ENCODE data around the gene CFAP61. TPM values are rescaled to one million over a fixed set of nuclear protein-coding genes. Genes with fewer than 3 reads are reported as not detected.

The CFAP61 gene
- total RNA-seq, 5 donors from 2014 or later (not counting 1 experiment from before 2014, with no cell fraction given) = not detected

- Histone ChIP-seq H3K27me3 (replicated peaks in 1 of 2; ENCODE audit: control insufficient read depth in 2 of 2, extremely low read depth in 1 of 2, insufficient read depth in 2 of 2, low read length in 1 of 2) (peaks cover 0 to 6% of the 10 kb centered on the region in 2 experiments), H3K4me3 (ENCODE audit: control insufficient read depth in 1 of 2, extremely low read depth in 1 of 2, low read length in 1 of 2) (no peak overlapping the region), H3K4me1 (ENCODE audit: control insufficient read depth in 1 of 2, extremely low read depth in 1 of 2, insufficient read depth in 2 of 2, low read length in 2 of 2) (no peaks in the 10 kb centered on the region), H3K36me3 (ENCODE audit: control insufficient read depth in 2 of 2, extremely low read depth in 1 of 2, insufficient read depth in 1 of 2, low read length in 1 of 2) (no peaks in the 10 kb centered on the region), H3K9me3 (no peaks in the 10 kb centered on the region), H3K27ac (ENCODE audit: low read length) (no peak overlapping the region)
- H3K4me3 Mint-ChIP-seq = no peak overlapping the region
- DNase-seq (no peak), ATAC-seq (replicated peaks in 1 of 4) (no peak)
- no peaks in the 10 kb centered on the region for H3K4me1 Mint-ChIP-seq
- POLR2A ChIA-PET = no interaction called here
- H3K27ac Mint-ChIP-seq = no peak overlapping the region
- 70% methylated on average over 8 of the region's 10 CpGs for WGBS (ENCODE audit: insufficient coverage)
- no peaks in the 10 kb centered on the region for H3K9me3 Mint-ChIP-seq
- peaks cover 8 to 10% of the 10 kb centered on the region in 2 donors for H3K27me3 Mint-ChIP-seq
- H3K36me3 Mint-ChIP-seq = no peaks in the 10 kb centered on the region
- CTCF ChIA-PET = no interaction called here
Measured at GRCh38 chr20:20070871-20071726, 18.8 kb downstream of the CFAP61 start.

- Histone ChIP-seq H3K27ac (ENCODE audit: low read length) (no peak overlapping the region), H3K36me3 (ENCODE audit: control insufficient read depth in 2 of 2, extremely low read depth in 1 of 2, insufficient read depth in 1 of 2, low read length in 1 of 2) (no peaks in the 10 kb centered on the region), H3K4me3 (ENCODE audit: control insufficient read depth in 1 of 2, extremely low read depth in 1 of 2, low read length in 1 of 2) (no peak overlapping the region), H3K27me3 (replicated peaks in 1 of 2; ENCODE audit: control insufficient read depth in 2 of 2, extremely low read depth in 1 of 2, insufficient read depth in 2 of 2, low read length in 1 of 2) (peaks cover 0 to 4% of the 10 kb centered on the region in 2 experiments), H3K4me1 (ENCODE audit: control insufficient read depth in 1 of 2, extremely low read depth in 1 of 2, insufficient read depth in 2 of 2, low read length in 2 of 2) (no peaks in the 10 kb centered on the region), H3K9me3 (no peaks in the 10 kb centered on the region)
- CTCF ChIA-PET = no interaction called here
- H3K4me1 Mint-ChIP-seq = no peaks in the 10 kb centered on the region
- H3K4me3 Mint-ChIP-seq = no peak overlapping the region
- no peaks in the 10 kb centered on the region for H3K36me3 Mint-ChIP-seq
- H3K9me3 Mint-ChIP-seq = no peaks in the 10 kb centered on the region
- ATAC-seq (replicated peaks in 1 of 4) (no peak), DNase-seq (no peak)
- POLR2A ChIA-PET = no interaction called here
- 70% methylated on average over 7 of the region's 15 CpGs for WGBS (ENCODE audit: insufficient coverage)
- no peak overlapping the region for H3K27ac Mint-ChIP-seq
- peaks cover 5 to 12% of the 10 kb centered on the region in 2 donors for H3K27me3 Mint-ChIP-seq
Measured at GRCh38 chr20:20073801-20074371, 21.6 kb downstream of the CFAP61 start.

GRCh38 chr20:20075032-20075431 is 22.7 kb downstream of the CFAP61 start:
- H3K4me3 Mint-ChIP-seq = no peak overlapping the region
- ChIA-PET CTCF (interaction anchor here (0.6 kb wide), 2 partner anchors 305 to 1307 kb away, joined by 3 read pairs; no protein-coding TSS in a partner anchor), POLR2A (no interaction called here)
- H3K4me1 ChIP-seq (ENCODE audit: control insufficient read depth in 1 of 2, extremely low read depth in 1 of 2, insufficient read depth in 2 of 2, low read length in 2 of 2) = no peaks in the 10 kb centered on the region
- no peaks in the 10 kb centered on the region for H3K36me3 ChIP-seq (ENCODE audit: control insufficient read depth in 2 of 2, extremely low read depth in 1 of 2, insufficient read depth in 1 of 2, low read length in 1 of 2)
- no peaks in the 10 kb centered on the region for H3K9me3 ChIP-seq
- WGBS (ENCODE audit: insufficient coverage) = 82% methylated on average over 2 of the region's 4 CpGs
- H3K4me1 Mint-ChIP-seq = no peaks in the 10 kb centered on the region
- no peak overlapping the region for H3K4me3 ChIP-seq (ENCODE audit: control insufficient read depth in 1 of 2, extremely low read depth in 1 of 2, low read length in 1 of 2)
- no peak overlapping the region for H3K27ac ChIP-seq (ENCODE audit: low read length)
- ATAC-seq (replicated peaks in 1 of 4) (no peak), DNase-seq (no peak)
- H3K27ac Mint-ChIP-seq = no peak overlapping the region
- no peaks in the 10 kb centered on the region for H3K36me3 Mint-ChIP-seq
- no peaks in the 10 kb centered on the region for H3K9me3 Mint-ChIP-seq
- peaks cover 0 to 4% of the 10 kb centered on the region in 2 experiments for H3K27me3 ChIP-seq (replicated peaks in 1 of 2; ENCODE audit: control insufficient read depth in 2 of 2, extremely low read depth in 1 of 2, insufficient read depth in 2 of 2, low read length in 1 of 2)
- H3K27me3 Mint-ChIP-seq = peaks cover 5 to 14% of the 10 kb centered on the region in 2 donors

- H3K27ac Mint-ChIP-seq = no peak overlapping the region
- no peak for DNase-seq
- WGBS (ENCODE audit: insufficient coverage) = 100% methylated on average over 3 of the region's 9 CpGs
- H3K27ac ChIP-seq (ENCODE audit: low read length) = no peak overlapping the region
- no peak overlapping the region for H3K4me3 ChIP-seq (ENCODE audit: control insufficient read depth in 1 of 2, extremely low read depth in 1 of 2, low read length in 1 of 2)
- H3K36me3 Mint-ChIP-seq = no peaks in the 10 kb centered on the region
- H3K4me1 Mint-ChIP-seq = no peaks in the 10 kb centered on the region
- ATAC-seq (replicated peaks in 1 of 4) = no peak
- POLR2A ChIA-PET = no interaction called here
- H3K4me3 Mint-ChIP-seq = no peak overlapping the region
- peaks cover 6 to 14% of the 10 kb centered on the region in 2 donors for H3K27me3 Mint-ChIP-seq
- no peaks in the 10 kb centered on the region for H3K4me1 ChIP-seq (ENCODE audit: control insufficient read depth in 1 of 2, extremely low read depth in 1 of 2, insufficient read depth in 2 of 2, low read length in 2 of 2)
- no peaks in the 10 kb centered on the region for H3K9me3 Mint-ChIP-seq
- CTCF ChIA-PET = no interaction called here
- H3K27me3 ChIP-seq (replicated peaks in 1 of 2; ENCODE audit: control insufficient read depth in 2 of 2, extremely low read depth in 1 of 2, insufficient read depth in 2 of 2, low read length in 1 of 2) = peaks cover 0 to 4% of the 10 kb centered on the region in 2 experiments
- H3K36me3 ChIP-seq (ENCODE audit: control insufficient read depth in 2 of 2, extremely low read depth in 1 of 2, insufficient read depth in 1 of 2, low read length in 1 of 2) = no peaks in the 10 kb centered on the region
- H3K9me3 ChIP-seq = no peaks in the 10 kb centered on the region
Measured at GRCh38 chr20:20076297-20077065, 24.1 kb downstream of the CFAP61 start.

GRCh38 chr20:20078041-20078440 is 25.7 kb downstream of the CFAP61 start:
- no peak overlapping the region for H3K27ac ChIP-seq (ENCODE audit: low read length)
- ATAC-seq (replicated peaks in 1 of 4) (no peak), DNase-seq (no peak)
- no peak overlapping the region for H3K4me3 ChIP-seq (ENCODE audit: control insufficient read depth in 1 of 2, extremely low read depth in 1 of 2, low read length in 1 of 2)
- Mint-ChIP-seq H3K36me3 (no peaks in the 10 kb centered on the region), H3K4me3 (no peak overlapping the region), H3K27me3 (peaks cover 13 to 18% of the 10 kb centered on the region in 2 donors), H3K9me3 (no peaks in the 10 kb centered on the region), H3K4me1 (no peaks in the 10 kb centered on the region), H3K27ac (no peak overlapping the region)
- H3K4me1 ChIP-seq (ENCODE audit: control insufficient read depth in 1 of 2, extremely low read depth in 1 of 2, insufficient read depth in 2 of 2, low read length in 2 of 2) = no peaks in the 10 kb centered on the region
- WGBS (ENCODE audit: insufficient coverage) = 90% methylated on average over 3 of the region's 4 CpGs
- H3K9me3 ChIP-seq = no peaks in the 10 kb centered on the region
- H3K36me3 ChIP-seq (ENCODE audit: control insufficient read depth in 2 of 2, extremely low read depth in 1 of 2, insufficient read depth in 1 of 2, low read length in 1 of 2) = no peaks in the 10 kb centered on the region
- POLR2A ChIA-PET = no interaction called here
- peaks cover 3 to 4% of the 10 kb centered on the region in 2 experiments for H3K27me3 ChIP-seq (replicated peaks in 1 of 2; ENCODE audit: control insufficient read depth in 2 of 2, extremely low read depth in 1 of 2, insufficient read depth in 2 of 2, low read length in 1 of 2)
- CTCF ChIA-PET = no interaction called here

GRCh38 chr20:20079102-20079784 is 26.9 kb downstream of the CFAP61 start:
- POLR2A ChIA-PET = no interaction called here
- peaks cover 10 to 14% of the 10 kb centered on the region in 2 donors for H3K27me3 Mint-ChIP-seq
- H3K4me1 Mint-ChIP-seq = peaks cover 4 to 5% (median 5%) of the 10 kb centered on the region in 3 donors
- Histone ChIP-seq H3K27ac (ENCODE audit: low read length) (no peak overlapping the region), H3K36me3 (ENCODE audit: control insufficient read depth in 2 of 2, extremely low read depth in 1 of 2, insufficient read depth in 1 of 2, low read length in 1 of 2) (no peaks in the 10 kb centered on the region), H3K27me3 (replicated peaks in 1 of 2; ENCODE audit: control insufficient read depth in 2 of 2, extremely low read depth in 1 of 2, insufficient read depth in 2 of 2, low read length in 1 of 2) (peaks cover 3 to 4% of the 10 kb centered on the region in 2 experiments), H3K4me3 (ENCODE audit: control insufficient read depth in 1 of 2, extremely low read depth in 1 of 2, low read length in 1 of 2) (no peak overlapping the region), H3K9me3 (no peaks in the 10 kb centered on the region), H3K4me1 (ENCODE audit: control insufficient read depth in 1 of 2, extremely low read depth in 1 of 2, insufficient read depth in 2 of 2, low read length in 2 of 2) (peaks cover 0 to 2% of the 10 kb centered on the region in 2 experiments)
- no CpG with 5 or more reads among the region's 5 CpGs for WGBS (ENCODE audit: insufficient coverage)
- H3K36me3 Mint-ChIP-seq = no peaks in the 10 kb centered on the region
- DNase-seq (no peak), ATAC-seq (replicated peaks in 1 of 4) (no peak)
- CTCF ChIA-PET = no interaction called here
- no peak overlapping the region for H3K4me3 Mint-ChIP-seq
- H3K27ac Mint-ChIP-seq = no peak overlapping the region
- no peaks in the 10 kb centered on the region for H3K9me3 Mint-ChIP-seq

Measured in T-cell (primary cell).